OCI-M2 (cell line): ENCODE results near the gene GTF2E1.
"Not testable (repeated sequence)": the region's sequence is repeated elsewhere in the genome, so short reads cannot be mapped to it uniquely, and the experiment has no call there.

Experiments
- DNase-seq: peaks from one replicate; lab custom pipeline; 2025; ENCODE audit not compliant: unreplicated experiment; lab: John Stamatoyannopoulos, UW

GTF2E1 gene

DNA sequence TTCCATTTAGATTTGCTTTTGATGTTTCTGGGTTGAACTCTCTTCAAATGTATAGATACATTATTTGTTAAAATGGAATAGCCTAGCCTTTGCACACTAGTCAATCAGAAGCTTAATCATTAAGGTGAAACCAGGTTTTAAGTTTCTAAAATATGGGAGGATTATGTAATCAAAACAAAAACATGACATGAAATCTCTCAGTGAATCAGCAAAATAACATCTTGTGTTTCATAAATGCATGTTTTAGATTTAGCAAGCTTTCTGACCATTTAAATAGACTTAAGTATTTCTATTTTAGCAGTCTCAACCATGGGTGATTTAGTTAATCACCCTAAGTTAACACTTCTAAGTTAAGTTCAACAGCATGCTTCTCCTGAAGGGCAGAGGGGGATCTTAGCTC is 11.3 kb downstream of the GTF2E1 start:
- no peak for DNase-seq

DNA sequence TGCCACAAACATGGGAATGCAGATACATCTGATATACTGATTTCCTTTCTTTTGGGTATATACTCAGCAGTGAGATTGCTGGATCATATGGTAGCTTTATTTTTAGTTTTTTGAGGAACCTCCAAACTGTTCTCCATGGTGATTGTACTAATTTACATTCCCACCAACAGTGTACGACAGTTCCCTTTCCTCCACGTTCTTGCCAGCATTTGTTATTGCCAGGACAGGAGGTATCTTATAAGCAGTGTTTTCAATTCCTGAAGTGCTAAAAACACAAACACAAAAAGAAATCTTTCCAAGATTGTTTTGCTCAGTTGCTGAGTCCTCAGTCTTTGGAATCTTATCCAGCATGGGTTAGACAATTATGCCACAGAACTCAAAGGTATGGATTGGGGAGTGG is 13.5 kb downstream of the GTF2E1 start:
- DNase-seq, result no peak

DNA sequence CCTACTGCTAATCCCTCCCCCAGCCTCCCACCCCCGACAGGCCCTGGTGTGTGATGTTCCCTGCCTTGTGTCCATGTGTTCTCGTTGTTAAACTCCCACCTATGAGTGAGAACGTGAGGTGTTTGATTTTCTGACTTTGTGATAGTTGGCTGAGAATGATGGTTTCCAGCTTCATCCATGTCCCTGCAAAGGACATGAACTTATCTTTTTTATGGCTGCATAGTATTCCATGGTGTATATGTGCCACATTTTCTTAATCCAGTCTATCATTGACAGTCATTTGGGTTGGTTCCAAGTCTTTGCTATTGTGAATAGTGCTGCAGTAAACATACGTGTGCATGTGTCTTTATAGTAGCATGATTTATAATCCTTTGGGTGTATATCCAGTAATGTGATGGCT is 16.0 kb downstream of the GTF2E1 start:
- DNase-seq, result not testable (repeated sequence)

GRCh38 chr3:120762615-120763014 is 20.1 kb downstream of the GTF2E1 start:
- no peak for DNase-seq

DNA sequence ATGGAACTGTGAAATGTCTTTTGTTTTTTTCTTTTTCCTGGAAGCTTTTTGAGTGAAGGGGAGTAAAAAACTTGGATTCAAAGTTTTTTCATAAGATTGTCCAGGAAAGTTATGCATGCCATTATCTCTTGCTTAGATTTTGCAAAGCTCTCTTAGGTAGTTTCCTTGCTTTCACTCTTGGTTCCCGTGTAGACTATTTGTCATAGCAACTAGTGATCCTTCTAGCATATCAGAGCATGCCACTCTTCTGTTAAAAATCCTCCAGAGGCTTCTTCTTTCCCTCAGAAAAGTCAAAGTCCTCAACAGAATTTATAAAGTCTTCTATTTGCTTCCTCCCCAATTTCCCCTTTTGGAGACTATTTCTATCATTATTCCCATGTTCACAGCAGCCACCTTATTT is 21.1 kb downstream of the GTF2E1 start:
- no peak for DNase-seq

DNA sequence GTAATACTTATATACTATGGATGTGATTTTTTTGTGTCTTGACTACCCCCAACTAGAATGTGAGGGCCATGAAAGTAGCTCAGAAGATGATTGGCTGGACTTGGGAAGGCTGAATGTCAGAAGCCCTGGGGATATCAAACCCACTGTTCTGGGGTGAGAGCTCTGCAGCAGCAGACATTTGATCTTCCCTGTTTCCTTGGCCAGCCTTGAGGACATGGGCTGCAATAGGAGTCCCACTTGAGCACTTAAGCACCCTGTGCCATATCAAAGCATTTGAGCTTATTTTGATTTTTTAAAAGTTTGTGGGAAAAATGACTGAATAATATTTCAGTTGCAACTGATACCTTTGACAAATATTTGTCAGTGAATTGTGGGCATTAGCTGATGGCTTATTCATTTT is 21.7 kb downstream of the GTF2E1 start:
- no peak for DNase-seq

DNA sequence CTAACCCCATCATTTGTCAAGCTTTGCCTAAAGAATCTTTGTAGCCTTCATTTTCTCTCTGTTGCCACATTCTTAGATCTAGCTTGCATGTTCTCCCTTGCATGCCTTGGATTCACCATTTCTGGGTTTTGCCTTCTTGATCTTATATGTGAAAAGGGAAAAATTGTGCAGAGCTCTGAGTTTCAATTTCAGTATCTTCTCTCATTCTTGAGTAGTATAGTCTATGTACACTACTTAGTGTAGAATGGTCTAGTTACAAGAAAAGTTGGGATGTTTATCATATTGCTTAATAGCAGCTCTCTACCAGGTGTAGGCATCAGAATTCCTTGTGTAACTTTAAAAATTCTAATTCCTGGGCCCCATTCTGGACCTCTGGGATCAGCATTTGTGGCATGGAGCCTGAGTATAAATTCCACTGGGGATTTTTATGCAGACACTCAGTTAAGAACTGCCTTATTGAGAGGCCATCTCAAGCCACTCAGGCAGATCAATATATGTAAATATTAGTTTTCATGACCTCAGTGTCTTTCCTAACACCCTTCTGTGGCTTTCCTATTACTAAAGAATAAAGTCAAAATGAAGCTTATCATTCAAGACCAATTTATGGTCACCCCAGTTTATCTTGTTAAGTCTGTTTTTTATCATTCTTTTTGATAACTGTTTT is 23.4 kb downstream of the GTF2E1 start:
- DNase-seq, result no peak

DNA sequence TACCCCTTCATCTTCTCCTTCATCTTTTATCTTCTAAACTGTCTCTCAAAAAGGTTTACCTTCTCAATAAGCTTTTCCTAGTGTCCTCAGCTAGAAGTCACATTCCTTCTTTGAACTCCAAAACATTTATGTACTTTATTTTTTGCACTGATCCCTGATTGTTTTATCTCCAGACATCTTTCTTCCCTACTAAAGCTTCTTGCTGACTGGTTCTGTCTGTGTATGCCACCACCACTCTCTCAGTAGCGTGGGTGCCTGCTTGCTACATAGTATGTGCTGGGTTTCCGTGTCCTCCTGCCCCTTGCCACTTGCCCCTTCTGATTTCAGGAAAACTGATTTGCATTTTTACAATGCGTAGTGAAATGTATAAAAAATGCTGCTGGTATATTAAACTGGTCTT is 24.0 kb downstream of the GTF2E1 start:
- DNase-seq, result no peak

GRCh38 chr3:120767106-120767505 is 24.6 kb downstream of the GTF2E1 start:
- no peak for DNase-seq

DNA sequence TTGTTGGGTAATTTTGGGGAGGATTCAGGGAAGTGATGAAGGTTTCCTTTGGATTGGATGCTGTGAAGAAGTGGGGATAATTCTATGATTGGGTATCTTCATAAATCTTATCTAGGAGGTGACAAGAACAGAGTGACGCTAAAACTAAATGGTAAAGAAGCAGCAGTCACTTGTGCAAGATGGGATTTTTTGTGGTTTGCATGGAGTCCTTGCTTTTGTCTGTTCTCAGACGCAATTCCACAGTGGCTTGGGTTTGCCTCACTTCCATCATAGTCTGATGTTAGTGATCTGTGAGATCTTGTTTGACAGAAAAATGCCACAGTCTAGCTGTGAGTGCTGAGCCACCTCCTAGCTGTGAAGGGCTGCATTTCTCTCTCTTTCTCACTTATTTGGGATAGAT is 26.9 kb downstream of the GTF2E1 start:
- DNase-seq, result no peak

DNA sequence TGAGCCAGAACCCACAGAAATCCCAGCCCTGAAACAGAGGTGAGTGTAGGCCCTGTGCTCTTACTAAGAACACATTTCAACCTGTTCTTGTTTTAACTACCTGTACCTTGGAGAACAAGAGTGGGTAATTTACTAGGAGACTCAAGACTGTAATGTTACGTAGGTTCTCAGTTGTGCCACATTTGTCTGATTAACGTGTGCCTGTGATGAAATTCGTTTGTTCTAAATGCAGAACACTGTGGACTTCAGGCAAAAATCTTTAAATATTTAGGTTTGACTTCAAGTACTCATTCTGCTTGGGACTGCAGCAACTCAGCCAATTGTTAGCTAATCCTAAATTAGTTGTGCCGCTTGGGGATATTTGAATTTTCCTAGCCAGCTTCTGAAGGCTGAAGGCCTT is 28.3 kb downstream of the GTF2E1 start:
- no peak for DNase-seq

GRCh38 chr3:120772081-120772480 is 29.5 kb downstream of the GTF2E1 start:
- no peak for DNase-seq

DNA sequence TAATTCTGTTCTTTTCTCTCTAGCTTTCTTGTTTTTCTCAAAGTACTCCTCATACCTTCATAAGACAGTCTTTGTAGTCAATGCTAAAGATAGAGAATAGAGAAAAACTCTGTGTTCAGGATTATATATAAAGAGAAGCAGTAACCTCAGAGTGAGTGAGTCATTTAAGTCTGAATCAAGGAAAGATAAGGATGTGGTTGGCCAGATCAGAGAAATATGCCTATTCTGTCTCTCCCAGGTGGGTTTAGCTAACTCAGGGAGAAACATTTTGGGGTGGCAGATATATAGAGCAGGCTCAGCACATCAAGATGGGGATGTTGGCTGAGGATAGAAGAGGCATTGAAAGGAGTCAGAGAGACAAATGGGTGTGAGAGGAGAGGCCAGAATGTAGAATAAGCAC is 31.4 kb downstream of the GTF2E1 start:
- no peak for DNase-seq

DNA sequence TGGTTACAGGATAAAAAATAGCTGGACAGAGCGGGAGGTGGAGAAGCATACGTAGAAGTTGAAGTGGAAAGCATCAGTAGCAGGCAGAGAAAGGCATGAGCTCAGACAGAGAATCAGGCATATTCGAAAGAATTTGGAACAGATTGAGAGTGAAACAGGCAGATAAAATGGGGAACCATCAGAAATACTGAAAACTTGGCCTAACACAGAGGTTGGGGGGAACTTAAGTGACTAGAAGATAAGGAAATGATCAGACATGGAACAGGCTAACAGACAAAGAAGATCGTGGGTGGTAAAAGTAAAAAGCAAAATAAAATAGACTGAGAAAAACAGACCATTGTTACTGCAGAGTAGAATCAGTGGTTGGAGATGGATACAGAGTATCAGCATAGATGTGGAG is 32.9 kb downstream of the GTF2E1 start:
- DNase-seq, result no peak

- DNase-seq, result no peak
These were observed 36.2 kb downstream of the GTF2E1 start for GRCh38 chr3:120778776-120779175.

DNA sequence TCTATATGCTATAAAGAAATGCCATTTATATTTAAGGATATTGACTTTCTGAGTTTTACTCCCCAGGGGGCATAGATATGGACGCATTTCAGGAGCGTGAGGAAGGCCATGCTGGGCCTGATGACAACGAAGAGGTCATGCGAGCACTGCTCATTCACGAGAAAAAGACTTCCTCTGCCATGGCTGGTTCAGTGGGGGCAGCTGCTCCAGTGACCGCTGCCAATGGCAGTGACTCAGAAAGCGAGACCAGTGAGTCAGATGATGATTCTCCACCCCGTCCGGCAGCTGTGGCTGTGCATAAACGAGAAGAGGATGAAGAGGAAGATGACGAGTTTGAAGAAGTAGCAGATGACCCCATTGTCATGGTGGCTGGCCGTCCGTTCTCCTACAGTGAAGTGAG is 38.4 kb downstream of the GTF2E1 start:
- no peak for DNase-seq

DNA sequence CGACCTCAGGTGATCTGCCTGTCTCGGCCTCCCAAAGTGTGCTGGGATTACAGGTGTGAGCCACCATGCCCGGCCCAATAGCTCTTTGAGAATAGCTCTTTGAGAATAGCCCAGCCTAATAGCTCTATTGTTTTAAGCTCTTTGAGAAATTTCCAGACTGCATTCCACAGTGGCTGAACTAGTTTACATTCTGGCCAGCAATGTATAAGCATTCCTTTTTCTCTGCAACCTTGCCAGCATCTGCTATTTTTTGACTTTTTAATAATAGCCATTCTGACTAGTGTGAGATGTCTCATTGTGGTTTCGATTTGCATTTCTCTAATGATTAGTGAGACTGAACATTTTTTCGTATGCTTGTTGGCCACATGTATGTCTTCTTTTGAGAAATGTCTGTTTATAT is 43.3 kb downstream of the GTF2E1 start:
- not testable (repeated sequence) for DNase-seq

GRCh38 chr3:120791010-120791409 is 48.5 kb downstream of the GTF2E1 start:
- DNase-seq, result no peak

DNA sequence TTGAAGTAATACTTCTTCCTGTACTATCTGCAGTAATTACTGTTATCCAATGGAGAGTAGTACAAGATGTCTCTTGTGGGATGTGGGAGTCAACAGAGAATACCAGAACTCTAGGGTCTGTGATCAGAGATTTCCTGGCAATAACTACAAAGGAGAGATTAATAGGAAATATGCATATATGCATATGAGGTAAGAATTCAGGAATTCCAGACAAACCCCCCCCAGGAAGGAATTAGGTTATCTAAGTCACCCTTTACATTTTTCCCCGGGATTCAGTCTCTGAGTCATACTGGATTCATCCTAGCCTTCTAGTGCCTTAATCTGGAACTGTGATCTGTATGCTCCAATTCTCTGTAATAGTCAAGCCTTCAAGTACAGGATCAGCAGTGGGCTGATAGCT is 49.4 kb downstream of the GTF2E1 start:
- DNase-seq, result no peak

DNA sequence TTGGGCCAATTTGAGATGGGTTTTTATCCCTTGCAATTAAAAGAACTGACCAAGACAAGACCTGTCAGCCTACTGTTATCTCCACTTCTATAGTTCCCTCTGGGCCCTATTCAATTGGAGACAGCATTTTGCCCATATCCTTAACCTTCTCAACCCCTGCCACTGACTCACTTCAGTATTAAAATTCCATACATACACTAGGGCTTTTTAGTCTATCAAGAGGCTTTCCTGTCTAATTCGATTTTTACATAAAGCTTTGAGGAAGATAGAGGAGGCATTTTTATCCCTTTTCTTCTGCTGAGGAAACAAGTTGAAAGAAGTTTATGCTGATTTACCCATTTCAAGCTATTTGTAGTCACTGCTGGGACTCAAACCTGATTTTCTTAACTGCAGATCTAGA is 51.1 kb downstream of the GTF2E1 start:
- DNase-seq, result no peak

- no peak for DNase-seq
These were observed 52.6 kb downstream of the GTF2E1 start for GRCh38 chr3:120795017-120795648.

GRCh38 chr3:120795959-120796358 is 53.4 kb downstream of the GTF2E1 start:
- DNase-seq, result no peak

DNA sequence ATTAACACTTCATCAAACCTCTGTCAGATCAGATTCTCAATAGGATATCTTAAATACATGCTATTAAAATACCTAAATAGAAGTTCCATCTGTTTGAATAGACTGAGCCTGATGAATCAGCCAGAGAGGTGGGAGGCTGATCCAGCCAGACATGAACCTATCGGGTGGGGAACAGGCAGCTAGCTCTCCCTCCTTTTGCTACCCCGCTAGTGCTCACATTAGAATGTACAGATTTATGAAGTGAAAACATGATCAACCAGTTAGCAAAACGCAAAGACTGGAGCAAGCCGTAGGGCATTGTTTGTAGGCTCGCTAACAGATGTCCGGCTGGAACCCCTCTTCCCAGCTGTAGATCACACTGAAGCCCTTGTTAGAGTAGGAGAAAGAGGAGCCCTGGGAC is 54.4 kb downstream of the GTF2E1 start:
- no peak for DNase-seq
